ENCODE results near the gene AP1G2. TPM values are rescaled to one million over a fixed set of nuclear protein-coding genes. Genes with fewer than 3 reads are reported as not detected.
"Not testable (repeated sequence)": the region's sequence is repeated elsewhere in the genome, so short reads cannot be mapped to it uniquely, and the experiment has no call there.

Gene AP1G2
- total RNA-seq, 1 experiment from 2014 or later = 160 TPM

- Mint-ChIP-seq H3K27ac (ENCODE audit: unreplicated experiment) (no peak overlapping the region), H3K4me1 (ENCODE audit: low read depth, unreplicated experiment) (no peaks in the 10 kb centered on the region), H3K4me3 (ENCODE audit: unreplicated experiment) (no peak overlapping the region), H3K27me3 (ENCODE audit: insufficient read depth, unreplicated experiment) (no peaks in the 10 kb centered on the region), H3K9me3 (ENCODE audit: unreplicated experiment) (no peaks in the 10 kb centered on the region), H3K36me3 (ENCODE audit: insufficient read depth, unreplicated experiment) (no peaks in the 10 kb centered on the region)
- Histone ChIP-seq H3K4me3 (ENCODE audit: low read depth, low read length) (no peak overlapping the region), H3K27me3 (replicated peaks; ENCODE audit: control insufficient read depth, insufficient read depth, low read length) (no peaks in the 10 kb centered on the region), H3K4me1 (peaks cover 3% of the 10 kb centered on the region; the same call in 1 of the 2 replicates), H3K36me3 (ENCODE audit: control insufficient read depth, insufficient read depth, low read length) (no peaks in the 10 kb centered on the region), H3K9me3 (no peaks in the 10 kb centered on the region)
- ChIA-PET CTCF (no interaction called here), POLR2A (no interaction called here)
- no peak for DNase-seq
- intact Hi-C loops (cut with micrococcal nuclease; ENCODE audit: unreplicated experiment) = no loop called here
- no TSS peak for BruUV-seq (replicated peaks)
- TF ChIP-seq, protein P1, sequence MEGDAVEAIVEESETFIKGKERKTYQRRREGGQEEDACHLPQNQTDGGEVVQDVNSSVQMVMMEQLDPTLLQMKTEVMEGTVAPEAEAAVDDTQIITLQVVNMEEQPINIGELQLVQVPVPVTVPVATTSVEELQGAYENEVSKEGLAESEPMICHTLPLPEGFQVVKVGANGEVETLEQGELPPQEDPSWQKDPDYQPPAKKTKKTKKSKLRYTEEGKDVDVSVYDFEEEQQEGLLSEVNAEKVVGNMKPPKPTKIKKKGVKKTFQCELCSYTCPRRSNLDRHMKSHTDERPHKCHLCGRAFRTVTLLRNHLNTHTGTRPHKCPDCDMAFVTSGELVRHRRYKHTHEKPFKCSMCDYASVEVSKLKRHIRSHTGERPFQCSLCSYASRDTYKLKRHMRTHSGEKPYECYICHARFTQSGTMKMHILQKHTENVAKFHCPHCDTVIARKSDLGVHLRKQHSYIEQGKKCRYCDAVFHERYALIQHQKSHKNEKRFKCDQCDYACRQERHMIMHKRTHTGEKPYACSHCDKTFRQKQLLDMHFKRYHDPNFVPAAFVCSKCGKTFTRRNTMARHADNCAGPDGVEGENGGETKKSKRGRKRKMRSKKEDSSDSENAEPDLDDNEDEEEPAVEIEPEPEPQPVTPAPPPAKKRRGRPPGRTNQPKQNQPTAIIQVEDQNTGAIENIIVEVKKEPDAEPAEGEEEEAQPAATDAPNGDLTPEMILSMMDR (IDR thresholded peaks at IDR 0.05; ENCODE audit: insufficient read depth in 1 of 2, low read depth in 1 of 2, low read length in 1 of 2, severe bottlenecking in 1 of 2, unreplicated experiment in 1 of 2) = no peak
Measured at GRCh38 chr14:23600806-23601205, 33.2 kb upstream of the AP1G2 start.

GRCh38 chr14:23600322-23600707 is 32.7 kb upstream of the AP1G2 start:
- CTCF ChIA-PET = no interaction called here
- no peaks in the 10 kb centered on the region for H3K27me3 ChIP-seq (replicated peaks; ENCODE audit: control insufficient read depth, insufficient read depth, low read length)
- intact Hi-C loops (cut with micrococcal nuclease; ENCODE audit: unreplicated experiment) = no loop called here
- Mint-ChIP-seq H3K4me3 (ENCODE audit: unreplicated experiment) (no peak overlapping the region), H3K9me3 (ENCODE audit: unreplicated experiment) (no peaks in the 10 kb centered on the region), H3K27ac (ENCODE audit: unreplicated experiment) (no peak overlapping the region), H3K36me3 (ENCODE audit: insufficient read depth, unreplicated experiment) (no peaks in the 10 kb centered on the region), H3K27me3 (ENCODE audit: insufficient read depth, unreplicated experiment) (no peaks in the 10 kb centered on the region), H3K4me1 (ENCODE audit: low read depth, unreplicated experiment) (no peaks in the 10 kb centered on the region)
- no peaks in the 10 kb centered on the region for H3K36me3 ChIP-seq (ENCODE audit: control insufficient read depth, insufficient read depth, low read length)
- peaks cover 3% of the 10 kb centered on the region; the same call in 1 of the 2 replicates for H3K4me1 ChIP-seq
- no TSS peak for BruUV-seq (replicated peaks)
- TF ChIP-seq, protein P1 (IDR thresholded peaks at IDR 0.05; ENCODE audit: insufficient read depth in 1 of 2, low read depth in 1 of 2, low read length in 1 of 2, severe bottlenecking in 1 of 2, unreplicated experiment in 1 of 2) = no peak
- no peak overlapping the region for H3K4me3 ChIP-seq (ENCODE audit: low read depth, low read length)
- no peak for DNase-seq
- POLR2A ChIA-PET = no interaction called here
- no peaks in the 10 kb centered on the region for H3K9me3 ChIP-seq

- H3K4me3 Mint-ChIP-seq (ENCODE audit: unreplicated experiment); H3K4me1 Mint-ChIP-seq (ENCODE audit: low read depth, unreplicated experiment); POLR2A ChIA-PET; H3K27me3 Mint-ChIP-seq (ENCODE audit: insufficient read depth, unreplicated experiment); intact Hi-C loops (cut with micrococcal nuclease; ENCODE audit: unreplicated experiment); BruUV-seq (replicated peaks); CTCF ChIA-PET; H3K27me3 ChIP-seq (replicated peaks; ENCODE audit: control insufficient read depth, insufficient read depth, low read length); H3K27ac Mint-ChIP-seq (ENCODE audit: unreplicated experiment); DNase-seq; H3K9me3 ChIP-seq; H3K36me3 ChIP-seq (ENCODE audit: control insufficient read depth, insufficient read depth, low read length); H3K36me3 Mint-ChIP-seq (ENCODE audit: insufficient read depth, unreplicated experiment); H3K4me3 ChIP-seq (ENCODE audit: low read depth, low read length); H3K4me1 ChIP-seq; H3K9me3 Mint-ChIP-seq (ENCODE audit: unreplicated experiment): not testable (repeated sequence)
Measured at GRCh38 chr14:23594191-23594590, 26.6 kb upstream of the AP1G2 start.

GRCh38 chr14:23590198-23590597 is 22.6 kb upstream of the AP1G2 start:
- H3K27ac Mint-ChIP-seq (ENCODE audit: unreplicated experiment) = no peak overlapping the region
- no peaks in the 10 kb centered on the region for H3K9me3 Mint-ChIP-seq (ENCODE audit: unreplicated experiment)
- H3K36me3 Mint-ChIP-seq (ENCODE audit: insufficient read depth, unreplicated experiment) = no peaks in the 10 kb centered on the region
- no peaks in the 10 kb centered on the region for H3K9me3 ChIP-seq
- ChIA-PET CTCF (interaction anchor here (0.6 to 0.9 kb wide), 3 partner anchors 101 to 338 kb away, joined by 3 to 6 read pairs (median 3); no protein-coding TSS in a partner anchor), POLR2A (no interaction called here)
- H3K27me3 ChIP-seq (replicated peaks; ENCODE audit: control insufficient read depth, insufficient read depth, low read length) = no peaks in the 10 kb centered on the region
- BruUV-seq (replicated peaks) = no TSS peak
- DNase-seq = no peak
- no peak overlapping the region for H3K4me3 Mint-ChIP-seq (ENCODE audit: unreplicated experiment)
- H3K4me3 ChIP-seq (ENCODE audit: low read depth, low read length) = no peak overlapping the region
- intact Hi-C loops (cut with micrococcal nuclease; ENCODE audit: unreplicated experiment) = no loop called here
- H3K4me1 ChIP-seq = no peaks in the 10 kb centered on the region
- no peaks in the 10 kb centered on the region for H3K36me3 ChIP-seq (ENCODE audit: control insufficient read depth, insufficient read depth, low read length)
- peaks cover 2% of the 10 kb centered on the region for H3K27me3 Mint-ChIP-seq (ENCODE audit: insufficient read depth, unreplicated experiment)
- TF ChIP-seq, protein P1 (IDR thresholded peaks at IDR 0.05; ENCODE audit: insufficient read depth in 1 of 2, low read depth in 1 of 2, low read length in 1 of 2, severe bottlenecking in 1 of 2, unreplicated experiment in 1 of 2) = no peak
- H3K4me1 Mint-ChIP-seq (ENCODE audit: low read depth, unreplicated experiment) = no peaks in the 10 kb centered on the region

Measured in Caco-2 (cell line).